Measurements from ENCODE around the gene TGOLN2.

DNA sequence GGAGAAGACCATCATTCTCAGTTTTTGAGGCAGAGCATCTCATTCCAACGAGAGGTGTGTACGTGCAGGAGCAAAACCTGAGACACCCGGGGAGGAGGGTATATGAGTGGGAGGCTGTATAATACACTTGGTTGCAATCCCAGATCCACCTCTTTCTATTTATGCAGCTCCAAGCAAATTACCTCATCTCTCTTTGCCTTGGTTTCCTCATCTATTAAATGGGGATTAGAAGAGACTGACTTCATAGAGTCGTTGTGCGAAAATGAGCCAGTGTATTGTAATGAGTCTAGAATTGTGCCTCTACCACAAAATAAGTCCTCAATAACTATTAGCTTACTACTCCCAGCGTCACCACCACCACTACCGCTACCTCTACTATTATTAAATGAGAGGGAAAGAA is 40.1 kb downstream of the TGOLN2 start:
- TF ChIP-seq POLR2A (IDR thresholded peaks at IDR 0.05; ENCODE audit: low read length), result no peak
- TF ChIP-seq GATA1 (IDR thresholded peaks at IDR 0.05; ENCODE audit: low read depth, low read length), result no peak

Measured in erythroblast (primary cell).